ENCODE data around the gene IRF1. TPM values are rescaled to one million over a fixed set of nuclear protein-coding genes. Genes with fewer than 3 reads are reported as not detected.

The IRF1 gene
- total RNA-seq, 1 donor = 24.6 TPM

GRCh38 chr5:132459983-132460838 lies 30.4 kb downstream of the IRF1 start:
- H3K4me3 ChIP-seq (ENCODE audit: low read depth, low read length) = no peak overlapping the region
- peak; percentile 12 for TF ChIP-seq CTCF (IDR thresholded peaks at IDR 0.05; ENCODE audit: insufficient read depth, low read length)
- DNase-seq (ENCODE audit: low read depth) = no peak

- H3K4me3 ChIP-seq (ENCODE audit: low read depth, low read length) = no peak overlapping the region
- TF ChIP-seq CTCF (IDR thresholded peaks at IDR 0.05; ENCODE audit: insufficient read depth, low read length) = no peak
- DNase-seq (ENCODE audit: low read depth) = peak; percentile 63
These were observed 31.3 kb downstream of the IRF1 start for GRCh38 chr5:132459031-132459982.

GRCh38 chr5:132458651-132459030 lies 31.9 kb downstream of the IRF1 start:
- peak; percentile 59 for DNase-seq (ENCODE audit: low read depth)
- no peak for TF ChIP-seq CTCF (IDR thresholded peaks at IDR 0.05; ENCODE audit: insufficient read depth, low read length)

GRCh38 chr5:132458226-132458560 lies 32.4 kb downstream of the IRF1 start:
- no peak overlapping the region for H3K4me3 ChIP-seq (ENCODE audit: low read depth, low read length)
- no peak for DNase-seq (ENCODE audit: low read depth)
- no peak for TF ChIP-seq CTCF (IDR thresholded peaks at IDR 0.05; ENCODE audit: insufficient read depth, low read length)

More at GRCh38 chr5:132458651-132459030, 31.9 kb downstream of the IRF1 start:
- no peak overlapping the region for H3K4me3 ChIP-seq (ENCODE audit: low read depth, low read length)

- DNase-seq (ENCODE audit: low read depth) = peak; percentile 81
- TF ChIP-seq CTCF (IDR thresholded peaks at IDR 0.05; ENCODE audit: insufficient read depth, low read length) = no peak
- no peak overlapping the region for H3K4me3 ChIP-seq (ENCODE audit: low read depth, low read length)
These were observed 33.0 kb downstream of the IRF1 start for GRCh38 chr5:132457371-132458225.

- no peak for DNase-seq (ENCODE audit: low read depth)
- H3K4me3 ChIP-seq (ENCODE audit: low read depth, low read length) = no peak overlapping the region
- no peak for TF ChIP-seq CTCF (IDR thresholded peaks at IDR 0.05; ENCODE audit: insufficient read depth, low read length)
These were observed 33.6 kb downstream of the IRF1 start for GRCh38 chr5:132456987-132457361.
